WERI-Rb-1 (cell line): ENCODE results near the gene GRAMD2B.

ENCODE experiments used
- DNase-seq: peaks from one replicate; pipeline ENCODE4 v3.0.0-alpha.2; 2020
- H3K27ac ChIP-seq: fragments of 250-450 bp; sonication (Bioruptor Pico); 2 replicates; pipeline ENCODE4 v1.5.1; 2020; ENCODE audit warnings: mild to moderate bottlenecking, moderate library complexity
- H3K27me3 ChIP-seq: fragments of 250-450 bp; sonication (Bioruptor Pico); 2 replicates; pipeline ENCODE4 v1.5.1; 2021; ENCODE audit warnings: mild to moderate bottlenecking, low read depth, moderate library complexity; ENCODE audit not compliant: insufficient read depth, severe bottlenecking
- H3K36me3 ChIP-seq: fragments of 250-450 bp; sonication (Bioruptor Pico); 2 replicates; pipeline ENCODE4 v1.5.1; 2020; ENCODE audit warnings: mild to moderate bottlenecking, moderate library complexity
- H3K4me3 ChIP-seq: 2 replicates; pipeline ENCODE4 v1.5.1; 2011; ENCODE audit warnings: low read depth, mild to moderate bottlenecking, control low read depth, low read length
- H3K9me3 ChIP-seq: fragments of 250-450 bp; sonication (Bioruptor Pico); 2 replicates; pipeline ENCODE4 v1.5.1; 2021; ENCODE audit warnings: mild to moderate bottlenecking, moderate library complexity; ENCODE audit not compliant: severe bottlenecking
- CTCF ChIP-seq: IDR thresholded peaks from 2 replicates; pipeline ENCODE4 v1.5.1; 2011; ENCODE audit warnings: low read depth, mild to moderate bottlenecking, control low read depth, inconsistent platforms, low read length

GRAMD2B gene

GRCh38 chr5:126494393-126494792 lies 71.2 kb downstream of the GRAMD2B start:
- no peak for TF ChIP-seq CTCF
- Histone ChIP-seq H3K4me3 (no peak overlapping the region), H3K9me3 (no peaks in the 10 kb centered on the region), H3K27me3 (no peaks in the 10 kb centered on the region), H3K36me3 (no peaks in the 10 kb centered on the region), H3K27ac (no peak overlapping the region)
- DNase-seq: no peak

DNA sequence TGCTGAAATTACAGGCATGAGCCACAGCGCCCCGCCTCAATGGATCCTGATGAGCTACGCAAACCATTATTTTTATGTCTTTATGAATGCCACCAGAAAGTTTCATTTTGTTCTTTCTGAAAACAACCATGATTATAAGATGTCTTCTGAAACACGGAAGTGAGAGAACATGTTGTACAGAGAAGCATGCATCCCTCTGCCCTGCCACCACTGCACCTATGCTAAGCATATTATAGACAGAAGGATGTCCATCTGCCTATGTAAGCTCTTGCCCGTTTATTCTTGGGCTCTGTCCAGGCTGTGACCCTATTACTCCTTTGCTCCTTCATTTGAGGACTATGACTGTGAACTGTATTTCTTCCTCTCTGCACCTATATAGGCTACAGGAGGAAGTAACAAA lies 74.3 kb downstream of the GRAMD2B start:
- Histone ChIP-seq H3K9me3 (no peaks in the 10 kb centered on the region), H3K4me3 (no peak overlapping the region), H3K36me3 (no peaks in the 10 kb centered on the region), H3K27me3 (no peaks in the 10 kb centered on the region), H3K27ac (no peak overlapping the region)
- no peak for TF ChIP-seq CTCF
- peak; percentile 41 for DNase-seq

- Histone ChIP-seq H3K9me3 (no peaks in the 10 kb centered on the region), H3K4me3 (no peak overlapping the region), H3K27ac (no peak overlapping the region), H3K27me3 (no peaks in the 10 kb centered on the region), H3K36me3 (no peaks in the 10 kb centered on the region)
- no peak for TF ChIP-seq CTCF
- DNase-seq: no peak
These were observed 76.1 kb downstream of the GRAMD2B start for GRCh38 chr5:126499278-126499677.

GRCh38 chr5:126499853-126500342 lies 76.7 kb downstream of the GRAMD2B start:
- H3K9me3 ChIP-seq: no peaks in the 10 kb centered on the region
- H3K36me3 ChIP-seq: no peaks in the 10 kb centered on the region
- TF ChIP-seq CTCF: peak; percentile 56
- H3K4me3 ChIP-seq: no peak overlapping the region
- H3K27me3 ChIP-seq: no peaks in the 10 kb centered on the region
- no peak overlapping the region for H3K27ac ChIP-seq
- no peak for DNase-seq

DNA sequence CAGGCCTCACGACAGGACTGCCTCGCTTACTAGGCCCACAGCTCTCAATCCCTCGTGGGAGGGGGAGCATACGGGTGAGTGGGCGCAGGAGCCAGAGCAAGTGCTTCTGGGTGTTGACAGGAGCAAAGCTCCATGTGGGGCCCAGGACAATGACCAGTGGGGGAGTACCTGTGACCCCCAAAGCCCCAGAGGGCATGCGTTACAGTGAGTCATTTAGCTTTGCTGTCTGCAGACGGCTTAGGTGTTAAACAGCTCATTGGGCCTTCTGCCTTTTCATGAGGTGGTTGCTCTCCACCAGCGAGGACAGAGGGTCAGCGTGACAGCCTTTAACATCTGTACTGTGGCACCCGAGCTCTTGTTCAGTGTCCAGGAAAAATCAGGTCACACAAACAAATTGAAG lies 78.2 kb downstream of the GRAMD2B start:
- Histone ChIP-seq H3K9me3 (no peaks in the 10 kb centered on the region), H3K4me3 (no peak overlapping the region), H3K27ac (no peak overlapping the region), H3K27me3 (no peaks in the 10 kb centered on the region), H3K36me3 (no peaks in the 10 kb centered on the region)
- TF ChIP-seq CTCF: no peak
- no peak for DNase-seq

DNA sequence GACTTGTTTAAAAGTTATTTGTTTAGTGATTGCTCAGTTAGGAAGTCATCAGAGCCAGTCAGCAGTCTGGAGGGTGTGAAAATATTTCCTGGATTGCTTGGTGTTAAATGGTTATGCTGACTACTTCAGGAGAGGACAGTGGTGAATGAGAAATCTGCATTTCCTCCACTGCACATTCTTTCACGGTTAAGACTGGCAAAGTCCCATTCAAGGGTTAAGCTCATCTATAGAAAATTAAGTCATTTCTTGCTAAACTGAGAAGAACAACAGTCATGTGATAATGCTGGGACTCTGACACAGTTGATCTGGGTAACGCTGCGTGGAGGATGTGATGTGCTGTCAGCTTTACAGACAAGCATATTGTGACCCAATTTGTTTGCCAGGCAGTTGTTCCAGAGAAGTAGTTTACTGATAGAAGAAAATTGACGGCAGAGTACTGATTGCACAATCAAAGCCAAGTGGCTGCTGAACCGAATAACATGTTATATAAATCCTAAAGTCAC lies 80.4 kb downstream of the GRAMD2B start:
- Histone ChIP-seq H3K4me3 (no peak overlapping the region), H3K36me3 (no peaks in the 10 kb centered on the region), H3K27ac (no peak overlapping the region), H3K27me3 (no peaks in the 10 kb centered on the region), H3K9me3 (no peaks in the 10 kb centered on the region)
- no peak for TF ChIP-seq CTCF
- DNase-seq: no peak
